Measurements from ENCODE around the gene IGFBP6.

IGFBP6 gene

GRCh38 chr12:53060064-53060720 lies 37.3 kb upstream of the IGFBP6 start:
- no peak for DNase-seq

- DNase-seq, result peak; percentile 38
Observed at GRCh38 chr12:53060721-53061276, 36.7 kb upstream of the IGFBP6 start.

GRCh38 chr12:53061404-53062010 lies 36.0 kb upstream of the IGFBP6 start:
- peak; percentile 74 for DNase-seq

GRCh38 chr12:53062011-53062961 lies 35.2 kb upstream of the IGFBP6 start:
- DNase-seq, result no peak

GRCh38 chr12:53062977-53063707 lies 34.3 kb upstream of the IGFBP6 start:
- DNase-seq, result no peak

GRCh38 chr12:53063708-53064612 lies 33.5 kb upstream of the IGFBP6 start:
- DNase-seq, result no peak

- no peak for DNase-seq
Observed at GRCh38 chr12:53064613-53065436, 32.6 kb upstream of the IGFBP6 start.

GRCh38 chr12:53065470-53065869 lies 32.0 kb upstream of the IGFBP6 start:
- no peak for DNase-seq

GRCh38 chr12:53065975-53066931 lies 31.2 kb upstream of the IGFBP6 start:
- DNase-seq, result no peak

- no peak for DNase-seq
Observed at GRCh38 chr12:53067074-53067992, 30.1 kb upstream of the IGFBP6 start.

- no peak for DNase-seq
Observed at GRCh38 chr12:53067993-53068770, 29.3 kb upstream of the IGFBP6 start.

- DNase-seq, result no peak
Observed at GRCh38 chr12:53068811-53069585, 28.5 kb upstream of the IGFBP6 start.

- DNase-seq, result no peak
Observed at GRCh38 chr12:53069621-53070410, 27.7 kb upstream of the IGFBP6 start.

GRCh38 chr12:53070877-53071492 lies 26.5 kb upstream of the IGFBP6 start:
- no peak for DNase-seq
